Mononuclear cell (primary cell): ENCODE data around the gene LBHD2. TPM values are rescaled to one million over a fixed set of nuclear protein-coding genes. Genes with fewer than 3 reads are reported as not detected.

Experiments
- H3K27me3 ChIP-seq: 2 replicates; pipeline ENCODE4 v1.6.0; 2011; ENCODE audit warnings: low read length, control low read depth; ENCODE audit not compliant: insufficient read depth
- H3K4me1 ChIP-seq: 2 replicates; pipeline ENCODE4 v1.5.1; 2011; ENCODE audit warnings: mild to moderate bottlenecking, low read length, control low read depth; ENCODE audit not compliant: insufficient read depth
- H3K4me3 ChIP-seq: 2 replicates; pipeline ENCODE4 v1.5.1; 2011; ENCODE audit warnings: mild to moderate bottlenecking, low read length, moderate library complexity
- H3K9me3 ChIP-seq: 2 replicates; pipeline ENCODE4 v1.5.1; 2011; ENCODE audit warnings: low read depth, mild to moderate bottlenecking, control low read depth, low read length
- total RNA-seq: library from RNA; depleted of rRNA; stranded (reverse); fragments of >200 nt; gene quantifications from one replicate; pipeline ENCODE4 v1.2.3, GENCODE V29; 2012

The LBHD2 gene
- total RNA-seq, 1 donor = not detected

DNA sequence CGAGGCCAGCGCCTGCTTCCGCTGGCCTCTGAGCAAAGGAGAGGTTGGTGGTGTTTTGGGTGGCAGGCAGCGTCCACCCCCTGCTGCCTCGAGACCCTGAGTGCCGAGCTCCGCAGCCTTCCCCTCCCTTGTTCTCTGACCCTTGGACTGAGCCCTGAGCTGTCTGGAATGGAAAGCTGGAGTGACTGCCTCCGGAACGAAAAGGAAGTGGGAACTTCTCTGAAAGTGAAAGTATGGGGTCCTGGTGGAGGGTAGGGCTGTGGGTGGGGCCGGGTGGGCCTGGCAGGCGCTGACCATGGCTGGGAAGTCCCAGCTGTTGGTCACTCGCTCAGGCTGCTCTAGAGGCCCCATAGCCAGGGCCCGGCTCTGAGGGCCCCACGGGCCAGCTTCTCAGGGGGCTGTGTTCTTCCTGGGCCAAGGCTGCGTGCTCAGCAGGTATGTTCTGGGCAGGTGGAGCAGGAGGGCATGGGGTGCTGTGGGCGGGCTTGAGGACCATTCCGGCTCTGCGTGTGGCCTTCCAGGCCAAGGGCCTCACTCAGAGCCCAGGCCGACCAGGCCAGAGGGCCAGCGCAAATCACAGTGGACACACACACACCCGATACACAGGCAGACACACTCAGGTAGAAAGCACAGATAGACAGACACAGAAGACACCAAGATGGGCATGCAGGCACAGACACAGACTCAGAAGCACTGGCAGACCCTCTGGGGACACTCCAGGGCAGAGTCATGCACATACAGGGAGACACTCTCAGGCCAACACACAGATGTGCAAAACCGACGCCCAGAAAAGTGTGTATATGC lies 10.6 kb downstream of the LBHD2 start, which contains the start of gene EXOC3L4:
EXOC3L4 (plus strand) TSS at position 320 of the 804 bp plus-strand sequence. CDS start 5,495 bp downstream, outside the sequence.
- H3K4me3 ChIP-seq = no peak within 1 kb of the TSS
- peaks cover 5% of the 10 kb centered on the region for H3K27me3 ChIP-seq
- no peaks in the 10 kb centered on the region for H3K9me3 ChIP-seq
- H3K4me1 ChIP-seq = peaks cover 15% of the 10 kb centered on the region

- Histone ChIP-seq H3K4me3 (no peak overlapping the region), H3K4me1 (peaks cover 15% of the 10 kb centered on the region), H3K27me3 (peaks cover 5% of the 10 kb centered on the region), H3K9me3 (no peaks in the 10 kb centered on the region)
These were observed 11.3 kb downstream of the LBHD2 start for GRCh38 chr14:103095210-103095778.

DNA sequence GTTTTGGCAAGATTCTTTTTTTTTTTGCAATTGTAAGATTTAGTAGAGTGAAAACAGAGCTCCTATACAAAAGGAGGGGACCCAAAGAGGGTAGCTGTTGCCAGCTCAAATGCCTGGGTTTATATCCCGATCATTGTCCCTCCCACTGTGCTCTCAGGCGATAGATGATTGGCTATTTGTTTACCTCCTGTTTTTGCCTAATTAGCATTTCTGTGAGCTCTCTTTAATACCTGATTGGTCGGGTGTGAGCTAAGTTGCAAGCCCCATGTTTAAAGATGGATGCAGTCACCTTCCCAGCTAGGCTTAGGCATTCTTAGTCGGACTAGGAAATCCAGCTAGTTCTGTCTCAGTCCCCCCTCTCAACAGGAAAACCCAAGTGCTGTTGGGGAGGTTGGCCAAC lies 12.4 kb downstream of the LBHD2 start:
- H3K4me1 ChIP-seq = peaks cover 8% of the 10 kb centered on the region
- no peaks in the 10 kb centered on the region for H3K9me3 ChIP-seq
- H3K4me3 ChIP-seq = no peak overlapping the region
- peaks cover 2% of the 10 kb centered on the region for H3K27me3 ChIP-seq

GRCh38 chr14:103097244-103097993 lies 13.4 kb downstream of the LBHD2 start:
- Histone ChIP-seq H3K4me1 (peaks cover 4% of the 10 kb centered on the region), H3K27me3 (peaks cover 11% of the 10 kb centered on the region)

GRCh38 chr14:103097994-103098957 lies 14.3 kb downstream of the LBHD2 start:
- peaks cover 4% of the 10 kb centered on the region for H3K4me1 ChIP-seq
- H3K9me3 ChIP-seq = no peaks in the 10 kb centered on the region
- H3K4me3 ChIP-seq = no peak overlapping the region
- H3K27me3 ChIP-seq = peaks cover 20% of the 10 kb centered on the region

More at GRCh38 chr14:103097244-103097993, 13.4 kb downstream of the LBHD2 start:
- Histone ChIP-seq H3K9me3 (no peaks in the 10 kb centered on the region), H3K4me3 (no peak overlapping the region)

DNA sequence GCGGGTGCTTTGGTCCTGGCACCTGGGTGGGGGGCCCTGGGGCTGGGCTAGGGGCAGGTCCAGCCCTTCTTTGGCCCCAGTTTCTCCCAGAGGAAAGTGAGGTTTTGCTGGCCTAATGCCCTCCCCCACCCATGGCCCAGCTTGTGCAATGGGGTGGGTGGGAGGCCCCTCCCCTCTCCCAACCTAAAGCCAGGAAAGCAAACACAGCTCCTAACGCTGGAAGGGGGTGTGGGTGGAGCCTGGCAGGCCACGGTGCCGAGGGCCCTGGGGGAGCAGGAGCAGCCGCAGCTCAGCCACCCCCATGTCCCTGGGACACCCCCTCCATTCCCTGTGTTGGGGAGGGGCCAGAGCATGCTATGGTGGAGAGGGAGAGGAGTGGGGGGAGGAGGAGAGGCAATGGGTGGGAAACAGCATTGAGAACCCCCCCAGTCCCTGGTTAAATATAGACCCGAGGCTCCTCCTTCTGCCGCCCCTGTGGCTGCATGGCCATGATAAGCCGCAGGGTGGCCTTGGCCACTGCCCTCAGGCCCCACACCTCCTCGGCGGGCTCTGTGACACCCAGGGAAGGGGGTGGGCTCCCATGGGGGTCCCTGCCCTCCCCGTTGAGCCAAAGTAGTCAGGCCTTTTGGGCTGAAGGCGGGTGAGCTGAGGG lies 15.2 kb downstream of the LBHD2 start:
- peaks cover 10% of the 10 kb centered on the region for H3K4me1 ChIP-seq
- H3K9me3 ChIP-seq = no peaks in the 10 kb centered on the region
- H3K4me3 ChIP-seq = no peak overlapping the region
- peaks cover 27% of the 10 kb centered on the region for H3K27me3 ChIP-seq

- peaks cover 13% of the 10 kb centered on the region for H3K4me1 ChIP-seq
- peaks cover 33% of the 10 kb centered on the region for H3K27me3 ChIP-seq
- H3K9me3 ChIP-seq = no peaks in the 10 kb centered on the region
- H3K4me3 ChIP-seq = no peak overlapping the region
These were observed 15.8 kb downstream of the LBHD2 start for GRCh38 chr14:103099733-103100280.

GRCh38 chr14:103100281-103101121 lies 16.5 kb downstream of the LBHD2 start:
- no peak overlapping the region for H3K4me3 ChIP-seq
- peaks cover 34% of the 10 kb centered on the region for H3K27me3 ChIP-seq
- no peaks in the 10 kb centered on the region for H3K9me3 ChIP-seq
- H3K4me1 ChIP-seq = peaks cover 19% of the 10 kb centered on the region

- H3K9me3 ChIP-seq = no peaks in the 10 kb centered on the region
- peaks cover 34% of the 10 kb centered on the region for H3K27me3 ChIP-seq
- peaks cover 24% of the 10 kb centered on the region for H3K4me1 ChIP-seq
- no peak overlapping the region for H3K4me3 ChIP-seq
These were observed 17.4 kb downstream of the LBHD2 start for GRCh38 chr14:103101257-103101962.

DNA sequence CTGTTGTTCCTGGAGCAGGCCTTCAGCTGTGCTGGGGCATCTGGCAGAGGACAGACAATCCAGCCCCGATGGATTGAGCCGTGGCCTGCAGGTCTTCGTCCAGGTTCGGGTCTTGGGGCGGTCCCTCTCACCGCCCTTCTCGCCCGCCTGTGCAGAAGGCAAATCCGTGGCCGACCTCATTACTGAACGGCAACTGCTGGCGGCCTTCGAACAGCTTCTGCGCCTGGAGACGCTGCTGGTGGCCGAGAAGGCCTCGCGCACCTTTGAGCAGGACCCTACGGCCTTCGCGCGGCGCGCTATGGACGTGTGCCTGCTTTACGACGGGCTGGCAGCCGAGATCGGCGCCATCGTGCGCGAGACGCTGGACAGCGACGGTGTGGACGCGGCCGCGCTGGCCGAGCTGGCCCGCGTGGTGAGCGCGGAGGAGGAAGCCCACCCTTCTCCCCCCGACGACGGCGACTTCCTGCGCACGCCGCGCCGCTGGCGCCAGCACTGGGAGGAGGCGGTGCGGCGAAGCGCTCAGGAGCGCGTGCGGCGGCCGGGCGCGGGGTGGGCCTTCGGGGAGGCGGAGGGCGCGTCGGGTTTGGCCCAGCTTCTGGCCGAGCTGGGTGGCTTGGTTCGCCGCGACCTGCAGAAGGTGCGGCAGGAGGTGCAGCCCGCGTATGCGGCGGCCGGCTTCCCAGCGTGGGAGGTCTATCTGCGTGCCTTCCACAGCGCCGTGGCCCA lies 18.1 kb downstream of the LBHD2 start:
- Histone ChIP-seq H3K4me1 (peaks cover 24% of the 10 kb centered on the region), H3K4me3 (no peak overlapping the region), H3K27me3 (peaks cover 34% of the 10 kb centered on the region), H3K9me3 (no peaks in the 10 kb centered on the region)

GRCh38 chr14:103102689-103103260 lies 18.8 kb downstream of the LBHD2 start:
- peaks cover 34% of the 10 kb centered on the region for H3K27me3 ChIP-seq
- H3K4me3 ChIP-seq = no peak overlapping the region
- peaks cover 24% of the 10 kb centered on the region for H3K4me1 ChIP-seq
- no peaks in the 10 kb centered on the region for H3K9me3 ChIP-seq
